GM18517 (cell line): ENCODE data around the gene PFKL.

Experiments used
- ATAC-seq: cut with Tn5 transposase; IDR thresholded peaks from one replicate; pipeline ENCODE4 v1.9.1; 2021; ENCODE audit warnings: mild to moderate bottlenecking, moderate library complexity; ENCODE audit not compliant: unreplicated experiment

PFKL gene

DNA sequence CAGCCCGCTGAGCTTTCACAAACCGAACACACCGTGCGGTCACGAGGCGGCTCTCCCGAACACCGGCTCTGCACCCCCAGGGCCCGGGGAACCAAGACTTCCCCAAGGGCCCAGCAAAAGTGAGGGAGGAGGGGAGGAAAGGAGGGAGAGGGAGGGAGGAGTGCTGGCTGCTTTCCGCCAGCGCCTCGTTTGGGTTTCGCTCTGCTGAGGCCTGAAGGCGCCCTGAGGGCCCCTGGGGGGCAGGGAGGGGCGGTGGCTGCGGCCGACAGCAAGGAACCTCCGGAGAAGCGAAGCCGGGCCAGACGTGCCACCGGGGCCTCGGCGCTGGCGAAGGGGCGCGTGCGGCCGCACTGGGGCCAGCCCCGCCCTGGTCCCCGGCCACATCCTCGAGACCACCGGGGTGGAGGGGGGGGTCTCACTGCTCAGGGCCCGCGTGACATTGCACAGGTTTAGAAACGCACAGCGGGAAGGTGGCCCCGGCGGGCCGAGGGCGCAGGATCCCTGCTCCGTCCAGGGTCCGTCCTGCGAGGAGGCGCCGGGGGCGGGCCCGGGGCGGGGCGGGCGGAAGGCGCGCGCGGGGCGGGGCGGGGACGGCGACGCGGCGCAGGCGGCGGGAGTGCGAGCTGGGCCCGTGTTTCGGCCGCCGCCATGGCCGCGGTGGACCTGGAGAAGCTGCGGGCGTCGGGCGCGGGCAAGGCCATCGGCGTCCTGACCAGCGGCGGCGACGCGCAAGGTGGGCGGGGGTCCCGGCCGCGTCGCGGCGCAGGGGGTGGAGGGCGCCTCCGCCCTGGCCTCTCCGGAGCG, at the start of gene PFKL:
PFKL (plus strand) TSS at position 596 of the 804 bp plus-strand sequence; CDS start at position 649, 53 bp downstream.
- peak; percentile 54 for ATAC-seq

- no peak for ATAC-seq
These were observed 45.8 kb upstream of the PFKL start for GRCh38 chr21:44253832-44254710.

DNA sequence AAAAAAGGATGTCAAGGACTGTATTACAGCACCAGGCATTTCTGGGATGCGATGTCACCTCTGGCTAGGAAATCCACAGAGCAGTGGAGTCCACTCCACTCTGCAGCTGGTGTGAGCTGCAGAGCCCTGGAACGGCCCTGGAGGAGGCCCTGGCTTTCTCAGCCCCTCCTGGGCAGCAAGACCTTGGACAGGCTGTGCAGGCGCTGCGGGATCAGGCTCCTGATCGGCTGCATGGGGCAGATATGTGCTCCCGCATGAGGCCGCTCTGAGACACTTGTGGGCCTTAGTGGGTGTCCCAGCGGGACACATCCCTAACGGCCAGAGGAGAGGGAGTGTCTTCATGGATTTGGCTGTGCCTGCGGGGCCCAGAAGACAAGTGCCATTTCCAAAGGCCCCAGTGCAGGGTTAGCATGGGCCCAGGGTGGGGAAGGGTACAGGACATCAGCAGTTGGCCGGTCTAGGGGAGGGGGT, 44.3 kb upstream of the PFKL start:
- ATAC-seq: no peak

- ATAC-seq: no peak
These were observed 41.7 kb upstream of the PFKL start for GRCh38 chr21:44258056-44258725.

DNA sequence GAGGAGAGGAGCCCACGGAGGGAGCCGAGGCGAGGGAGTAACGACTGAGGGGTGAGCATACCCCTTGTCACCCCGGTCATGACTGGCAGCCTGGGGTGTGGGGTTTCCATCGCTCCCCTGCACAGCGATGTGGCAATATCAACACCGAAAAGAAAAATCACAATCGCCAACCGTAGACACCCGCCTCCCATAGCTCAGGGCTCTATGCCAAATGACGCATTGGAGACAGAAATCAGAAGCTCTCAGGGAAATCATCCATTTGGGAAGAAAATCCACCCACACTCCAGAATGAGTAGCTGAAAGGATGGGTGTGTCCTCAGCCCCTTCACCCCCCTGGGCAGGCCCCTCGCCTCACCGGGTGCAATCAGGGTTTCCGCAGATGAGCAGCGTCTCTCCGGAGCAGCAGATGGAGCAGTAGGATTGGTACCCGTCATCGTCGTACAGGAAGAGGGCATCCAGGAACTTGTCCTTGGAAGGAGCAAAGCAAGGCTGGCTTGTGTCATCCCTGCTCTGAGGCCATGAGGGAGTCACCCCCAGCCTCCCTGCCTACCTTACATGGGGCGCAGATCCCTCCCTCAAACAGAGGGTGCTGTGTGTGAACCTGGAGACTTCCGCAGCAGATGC, 40.7 kb upstream of the PFKL start:
- no peak for ATAC-seq

DNA sequence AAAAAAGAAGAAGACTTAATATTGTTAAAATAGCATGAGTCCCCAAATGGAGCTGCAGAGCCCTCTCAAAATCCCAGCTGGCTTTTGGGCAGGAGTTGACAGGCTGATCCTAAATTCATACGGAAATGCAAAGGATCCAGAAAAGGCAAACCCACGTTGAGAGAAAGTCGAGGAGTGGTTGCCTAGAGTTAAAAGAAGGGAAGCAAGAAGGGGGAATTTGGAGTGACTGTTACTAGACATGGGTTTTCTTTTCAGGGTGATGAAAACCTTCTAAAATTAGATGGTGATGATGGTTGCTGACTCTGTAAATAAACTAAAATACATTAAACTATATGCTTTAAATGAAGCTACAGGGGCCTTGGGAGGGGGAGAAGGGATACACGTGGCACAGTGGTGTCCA, 39.8 kb upstream of the PFKL start:
- ATAC-seq: no peak

- ATAC-seq: no peak
These were observed 38.8 kb upstream of the PFKL start for GRCh38 chr21:44260791-44261631.

- no peak for ATAC-seq
These were observed 38.1 kb upstream of the PFKL start, which contains the start of gene DNMT3L for GRCh38 chr21:44261675-44262295. TSS of gene DNMT3L (minus strand) at chr21:44261897. CDS start at chr21:44261259, 638 bp downstream.

GRCh38 chr21:44262338-44263056, 37.4 kb upstream of the PFKL start:
- no peak for ATAC-seq

GRCh38 chr21:44263221-44263760, 36.6 kb upstream of the PFKL start:
- no peak for ATAC-seq

DNA sequence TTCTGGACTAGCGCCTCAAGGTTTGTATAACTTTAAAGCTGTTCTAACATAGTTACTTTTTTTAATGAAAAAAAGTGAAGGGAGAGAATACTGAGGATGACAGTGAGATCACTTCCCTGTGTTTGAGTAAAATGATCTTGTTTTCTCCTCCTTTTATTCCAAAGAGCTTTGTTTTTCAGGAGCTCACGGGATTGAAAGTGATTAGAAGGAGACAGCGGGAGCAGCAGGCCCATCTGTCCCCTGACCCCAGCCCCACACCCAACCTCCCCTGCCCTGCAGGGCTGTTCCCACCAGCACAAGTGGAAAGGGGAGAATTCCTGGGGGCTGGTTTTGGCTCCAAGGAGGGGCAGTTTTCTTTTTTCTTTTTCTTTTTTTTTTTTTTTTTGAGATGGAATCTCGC, 36.1 kb upstream of the PFKL start:
- no peak for ATAC-seq

- ATAC-seq: no peak
These were observed 34.1 kb upstream of the PFKL start for GRCh38 chr21:44265734-44266270.

- no peak for ATAC-seq
These were observed 32.2 kb upstream of the PFKL start for GRCh38 chr21:44267655-44268142.

DNA sequence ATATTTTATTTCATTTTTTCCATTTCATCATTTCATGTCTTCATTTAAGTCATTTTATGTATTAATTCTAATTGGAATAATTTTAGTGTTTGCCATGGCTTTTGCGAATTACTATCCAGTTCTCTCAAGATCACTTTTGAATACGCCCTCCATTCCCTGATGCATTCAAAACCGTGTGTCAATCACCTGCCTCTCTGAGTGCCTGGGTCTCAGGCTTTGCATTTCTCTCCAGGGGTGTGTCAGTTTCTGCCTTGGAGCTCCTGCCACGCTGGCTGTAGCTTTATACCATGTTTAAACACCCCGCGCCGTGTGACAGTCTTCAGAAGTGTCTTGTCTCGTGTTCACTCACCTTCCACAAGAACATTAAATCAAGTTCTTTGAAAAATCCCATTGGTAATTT, 30.8 kb upstream of the PFKL start:
- no peak for ATAC-seq

DNA sequence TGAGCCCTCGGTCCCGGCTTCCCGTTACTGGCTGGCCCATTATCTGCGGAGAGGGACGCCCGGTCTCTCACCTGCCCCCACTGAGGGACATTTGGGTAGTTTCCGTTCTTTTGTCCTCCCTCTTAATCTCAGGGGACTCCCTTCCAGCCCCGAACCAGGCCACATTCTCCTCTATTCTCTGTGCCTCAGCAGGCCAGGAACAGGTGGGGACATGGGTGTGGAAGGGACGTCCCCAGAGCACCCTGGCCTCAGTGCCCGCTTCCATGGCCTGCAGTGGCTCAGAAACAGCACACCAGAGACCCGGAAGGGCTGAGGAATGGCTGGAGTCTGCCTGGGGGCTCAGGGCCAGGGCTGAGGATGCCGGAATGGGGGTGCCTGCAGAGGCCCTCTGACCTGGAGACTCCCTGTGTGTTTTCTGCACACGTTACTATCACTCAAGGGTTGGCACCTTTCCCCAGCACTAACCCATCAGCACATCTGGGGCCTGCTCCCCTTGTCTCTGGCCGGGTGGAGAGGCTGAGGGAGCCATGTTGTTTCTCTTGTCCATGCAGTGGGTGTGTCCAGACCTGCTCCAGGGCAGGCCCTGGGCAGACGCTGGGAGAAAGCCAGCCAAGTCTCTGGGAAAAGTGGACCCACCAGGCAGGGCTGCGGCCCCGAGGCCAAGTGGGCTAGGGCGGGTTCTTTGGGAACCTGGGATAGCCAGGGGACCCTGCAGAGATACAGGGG, 28.1 kb upstream of the PFKL start:
- ATAC-seq: no peak

DNA sequence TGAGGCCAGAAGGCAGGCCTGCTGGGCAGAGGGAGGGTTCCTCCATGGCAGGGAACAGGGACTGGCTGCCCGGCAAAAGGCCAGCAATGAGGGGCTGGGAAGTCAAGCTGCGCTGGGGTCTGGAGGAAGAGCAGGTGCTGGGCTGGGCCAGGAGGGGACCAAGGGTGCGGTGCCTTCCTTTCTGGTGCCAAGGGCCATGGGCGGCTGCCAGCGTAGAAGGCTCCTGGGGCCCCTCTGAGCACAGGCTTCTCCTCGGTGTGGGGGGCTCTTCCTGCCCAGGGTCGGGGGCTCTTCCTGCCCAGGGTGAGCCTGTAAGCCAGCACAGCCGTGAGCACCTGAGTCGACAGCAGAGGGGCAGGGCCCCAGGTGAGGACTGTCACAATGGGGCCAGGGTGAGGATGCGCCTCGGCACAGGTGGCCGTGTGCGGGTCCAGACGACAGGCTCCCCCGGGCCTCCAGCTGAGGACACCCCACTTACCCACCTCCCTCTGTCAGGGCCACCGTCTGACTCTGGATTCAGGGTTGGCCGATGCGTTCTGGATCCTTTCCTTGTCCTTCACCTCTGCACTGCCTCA, 27.5 kb upstream of the PFKL start:
- no peak for ATAC-seq

DNA sequence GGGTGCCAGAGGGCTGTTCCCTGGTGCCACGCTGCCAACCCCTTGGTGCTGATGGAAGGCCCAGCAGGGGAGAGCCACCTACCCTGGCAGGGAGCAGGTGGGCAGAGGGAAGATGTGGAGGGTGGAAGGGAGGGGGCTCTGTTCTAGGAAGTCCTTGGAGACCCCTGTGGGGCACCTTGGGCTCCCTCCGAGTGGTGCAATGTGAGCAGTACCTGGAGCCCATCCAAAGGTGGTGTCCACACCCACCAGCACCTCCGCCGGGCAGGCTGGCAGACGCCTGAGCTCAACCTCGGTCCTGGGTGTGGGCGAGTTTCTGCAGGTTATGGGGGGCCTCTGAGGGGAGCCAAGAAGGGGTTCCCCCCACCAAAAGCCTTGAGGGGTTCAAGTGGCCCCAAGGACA, 26.8 kb upstream of the PFKL start:
- no peak for ATAC-seq
